ENCODE data around the gene AKT1S1.

- TF ChIP-seq EZH2phosphoT487 (IDR thresholded peaks at IDR 0.05) (no peak), EZH2 (IDR thresholded peaks at IDR 0.05) (no peak)
These were observed 21.2 kb downstream of the AKT1S1 start for GRCh38 chr19:49855676-49856573.

Measured in neural progenitor cell (in vitro differentiated cells).